Mesodermal cell (in vitro differentiated cells): Measurements from ENCODE around the gene ADGRF4.

Experiments
- H3K27ac ChIP-seq: 2 replicates; pipeline ENCODE4 v1.7.0; 2013; ENCODE audit warnings: mild to moderate bottlenecking, low read depth, low read length, moderate library complexity; ENCODE audit not compliant: severe bottlenecking
- H3K36me3 ChIP-seq: 2 replicates; pipeline ENCODE4 v1.7.1; 2013; ENCODE audit warnings: mild to moderate bottlenecking, low read length, moderate library complexity; ENCODE audit not compliant: control insufficient read depth, insufficient read depth
- H3K4me1 ChIP-seq: one replicate; pipeline ENCODE4 v1.7.1; 2013; ENCODE audit warnings: mild to moderate bottlenecking, low read length; ENCODE audit not compliant: insufficient read depth, control insufficient read depth, poor library complexity, severe bottlenecking
- H3K4me3 ChIP-seq: 2 replicates; pipeline ENCODE4 v1.7.0; 2013; ENCODE audit warnings: low read length, control low read depth, mild to moderate bottlenecking; ENCODE audit not compliant: insufficient read depth, poor library complexity, severe bottlenecking; ENCODE audit errors: extremely low read depth
- H3K9me3 ChIP-seq: 2 replicates; pipeline ENCODE4 v1.7.1; 2013; ENCODE audit warnings: mild to moderate bottlenecking, low read length, moderate library complexity; ENCODE audit not compliant: control insufficient read depth
- WGBS, 2 experiments: methylation state at CpG; one replicate each; pipeline ENCODE4 v1.1.5; 2013; ENCODE audit warnings: missing lambda C conversion rate in 2 of 2; ENCODE audit not compliant: insufficient coverage in 2 of 2; 5-methylcytosine and 5-hydroxymethylcytosine counted together

ADGRF4 gene

GRCh38 chr6:47681201-47681990 is 17.0 kb upstream of the ADGRF4 start:
- H3K4me1 ChIP-seq, result no peaks in the 10 kb centered on the region
- H3K9me3 ChIP-seq, result no peaks in the 10 kb centered on the region
- 86 to 88% methylated on average over 1 of the region's 1 CpG for WGBS, 2 experiments
- H3K4me3 ChIP-seq, result no peak overlapping the region
- H3K27ac ChIP-seq, result no peak overlapping the region
- H3K36me3 ChIP-seq, result peaks cover 29% of the 10 kb centered on the region

GRCh38 chr6:47686411-47686810 is 12.0 kb upstream of the ADGRF4 start:
- 100% methylated on average over 1 of the region's 1 CpG; no CpG with 5 or more reads in 1 of the 2 experiments for WGBS, 2 experiments
- Histone ChIP-seq H3K9me3 (no peaks in the 10 kb centered on the region), H3K36me3 (peaks cover 9% of the 10 kb centered on the region), H3K4me3 (no peak overlapping the region), H3K27ac (no peak overlapping the region), H3K4me1 (no peaks in the 10 kb centered on the region)

GRCh38 chr6:47687432-47687831 is 10.9 kb upstream of the ADGRF4 start:
- no CpG with 5 or more reads among the region's 2 CpGs for WGBS, 2 experiments
- Histone ChIP-seq H3K4me3 (no peak overlapping the region), H3K27ac (no peak overlapping the region), H3K9me3 (no peaks in the 10 kb centered on the region), H3K4me1 (no peaks in the 10 kb centered on the region), H3K36me3 (no peaks in the 10 kb centered on the region)

- no peaks in the 10 kb centered on the region for H3K4me1 ChIP-seq
- no peaks in the 10 kb centered on the region for H3K36me3 ChIP-seq
- 73% methylated on average over 1 of the region's 2 CpGs; no CpG with 5 or more reads in 1 of the 2 experiments for WGBS, 2 experiments
- H3K9me3 ChIP-seq, result no peaks in the 10 kb centered on the region
- no peak overlapping the region for H3K4me3 ChIP-seq
- H3K27ac ChIP-seq, result no peak overlapping the region
These were observed 8.2 kb upstream of the ADGRF4 start for GRCh38 chr6:47690214-47690613.

- Histone ChIP-seq H3K4me1 (no peaks in the 10 kb centered on the region), H3K36me3 (no peaks in the 10 kb centered on the region), H3K9me3 (no peaks in the 10 kb centered on the region), H3K27ac (no peak overlapping the region), H3K4me3 (no peak overlapping the region)
- 100% methylated on average over 2 of the region's 2 CpGs; no CpG with 5 or more reads in 1 of the 2 experiments for WGBS, 2 experiments
These were observed 7.6 kb upstream of the ADGRF4 start for GRCh38 chr6:47690791-47691190.

- Histone ChIP-seq H3K9me3 (no peaks in the 10 kb centered on the region), H3K27ac (peak overlapping the region; percentile 17), H3K36me3 (no peaks in the 10 kb centered on the region), H3K4me1 (peaks cover 25% of the 10 kb centered on the region), H3K4me3 (no peak overlapping the region)
- WGBS, 2 experiments, result 50 to 100% methylated on average over 1 to 2 of the region's 2 CpGs
These were observed 455 bp upstream of the ADGRF4 start for GRCh38 chr6:47697925-47698324.

- H3K4me3 ChIP-seq, result no peak overlapping the region
- 91 to 96% methylated on average over 2 to 5 of the region's 5 CpGs for WGBS, 2 experiments
- H3K4me1 ChIP-seq, result peaks cover 25% of the 10 kb centered on the region
- H3K9me3 ChIP-seq, result no peaks in the 10 kb centered on the region
- H3K27ac ChIP-seq, result peak overlapping the region; percentile 54
- no peaks in the 10 kb centered on the region for H3K36me3 ChIP-seq
These were observed 1.7 kb downstream of the ADGRF4 start for GRCh38 chr6:47700053-47700452.

- Histone ChIP-seq H3K4me1 (peaks cover 25% of the 10 kb centered on the region), H3K36me3 (no peaks in the 10 kb centered on the region), H3K27ac (no peak overlapping the region), H3K9me3 (no peaks in the 10 kb centered on the region), H3K4me3 (no peak overlapping the region)
- 94 to 100% methylated on average over 2 of the region's 2 CpGs for WGBS, 2 experiments
These were observed 2.2 kb downstream of the ADGRF4 start for GRCh38 chr6:47700596-47700995.

GRCh38 chr6:47701363-47701762 is 3.0 kb downstream of the ADGRF4 start:
- H3K4me1 ChIP-seq, result peaks cover 25% of the 10 kb centered on the region
- 40 to 60% methylated on average over 2 to 4 of the region's 4 CpGs for WGBS, 2 experiments
- no peak overlapping the region for H3K27ac ChIP-seq
- no peak overlapping the region for H3K4me3 ChIP-seq
- H3K36me3 ChIP-seq, result no peaks in the 10 kb centered on the region
- H3K9me3 ChIP-seq, result no peaks in the 10 kb centered on the region

GRCh38 chr6:47709160-47709559 is 10.8 kb downstream of the ADGRF4 start:
- Histone ChIP-seq H3K27ac (no peak overlapping the region), H3K4me3 (no peak overlapping the region), H3K9me3 (no peaks in the 10 kb centered on the region), H3K4me1 (no peaks in the 10 kb centered on the region), H3K36me3 (no peaks in the 10 kb centered on the region)
- 96 to 100% methylated on average over 3 to 4 of the region's 5 CpGs for WGBS, 2 experiments

GRCh38 chr6:47710295-47710694 is 11.9 kb downstream of the ADGRF4 start:
- Histone ChIP-seq H3K36me3 (no peaks in the 10 kb centered on the region), H3K27ac (no peak overlapping the region), H3K4me1 (no peaks in the 10 kb centered on the region), H3K4me3 (no peak overlapping the region), H3K9me3 (no peaks in the 10 kb centered on the region)
- 80 to 100% methylated on average over 1 of the region's 1 CpG for WGBS, 2 experiments
